Tibial nerve (tissue), 4 donors: ENCODE measurements around the gene PIMREG. TPM values are rescaled to one million over a fixed set of nuclear protein-coding genes. Genes with fewer than 3 reads are reported as not detected.
A peak's percentile ranks its signal among the peaks of the same experiment; 100 is the strongest.
"Not testable (repeated sequence)": the region's sequence is repeated elsewhere in the genome, so short reads cannot be mapped to it uniquely, and the experiment has no call there.

Experiments used
- DNase-seq, 2 donors: peaks; one replicate each; pipeline ENCODE4 v3.0.0-alpha.2; 2019; ENCODE audit warnings: low spot score in 2 of 2
- H3K27ac ChIP-seq, 4 donors: fragments of 200-600 bp; sonication (generic) in 3 of 4; one replicate each; pipeline ENCODE4 v1.5.1; 2017 to 2019; ENCODE audit warnings: mild to moderate bottlenecking in 1 of 4
- H3K27me3 ChIP-seq, 2 donors: fragments of 200-600 bp; sonication (generic) in 1 of 2; one replicate each; pipeline versions ENCODE4 v1.5.1 to v1.6.0; 2017 to 2019
- H3K36me3 ChIP-seq, 3 donors: fragments of 200-600 bp; sonication (generic); one replicate each; pipeline ENCODE4 v1.5.1; 2018 to 2019
- H3K4me1 ChIP-seq, 4 donors: fragments of 200-600 bp; sonication (generic) in 3 of 4; one replicate each; pipeline ENCODE4 v1.5.1; 2017 to 2019
- H3K4me3 ChIP-seq, 4 donors: fragments of 200-600 bp; sonication (generic) in 3 of 4; one replicate each; pipeline ENCODE4 v1.5.1; 2017 to 2019; ENCODE audit warnings: mild to moderate bottlenecking in 1 of 4, moderate library complexity in 1 of 4
- H3K9me3 ChIP-seq, 4 donors: fragments of 200-600 bp; sonication (generic) in 3 of 4; one replicate each; pipeline ENCODE4 v1.5.1; 2017 to 2019
- CTCF ChIP-seq, 5 experiments: fragments of 200-600 bp in 3 of 5; fragments of 450-650 bp in 2 of 5; sonication (generic) in 3 of 5; IDR thresholded peaks; one replicate each; pipeline ENCODE4 v1.5.1; 2016 to 2019; ENCODE audit warnings: antibody characterized with exemption in 5 of 5, mild to moderate bottlenecking in 3 of 5, moderate library complexity in 2 of 5
- EP300 ChIP-seq, 2 donors: sonication (generic); formaldehyde crosslinking; IDR thresholded peaks; one replicate each; pipeline ENCODE4 v1.6.1; 2017; ENCODE audit warnings: antibody characterized with exemption in 2 of 2, mild to moderate bottlenecking in 1 of 2
- POLR2A ChIP-seq, 2 donors: fragments of 450-650 bp; IDR thresholded peaks; one replicate each; pipeline ENCODE4 v1.6.1; 2017; ENCODE audit warnings: antibody characterized with exemption in 2 of 2, mild to moderate bottlenecking in 2 of 2, moderate library complexity in 2 of 2
- WGBS, 2 donors: methylation state at CpG; one replicate each; pipeline ENCODE4 v1.1.5; 2018; 5-methylcytosine and 5-hydroxymethylcytosine counted together
- total RNA-seq, 4 donors: library from RNA; depleted of rRNA; stranded (reverse); fragments of >200 nt; gene quantifications; one replicate each; pipeline ENCODE4 v1.1.0, GENCODE V29; 2016

The PIMREG gene
- total RNA-seq, 4 donors from 2014 or later: 0.42 to 0.59 TPM; not detected in 2

GRCh38 chr17:6477831-6478383 lies 33.7 kb downstream of the PIMREG start:
- Histone ChIP-seq H3K4me1 (no peaks in the 10 kb centered on the region), H3K27ac (no peak overlapping the region), H3K4me3 (no peak overlapping the region), H3K36me3 (peaks cover 0 to 9% (median 0%) of the 10 kb centered on the region in 3 donors), H3K9me3 (no peaks in the 10 kb centered on the region), H3K27me3 (no peaks in the 10 kb centered on the region)
- TF ChIP-seq CTCF (IDR thresholded peaks at IDR 0.05): no peak
- TF ChIP-seq EP300 (IDR thresholded peaks at IDR 0.05): no peak
- TF ChIP-seq POLR2A (IDR thresholded peaks at IDR 0.05): no peak
- no peak for DNase-seq
- WGBS, 2 donors: 90 to 91% methylated on average over 9 to 14 of the region's 14 CpGs

- no peak for TF ChIP-seq EP300 (IDR thresholded peaks at IDR 0.05)
- no peak for TF ChIP-seq POLR2A (IDR thresholded peaks at IDR 0.05)
- TF ChIP-seq CTCF (IDR thresholded peaks at IDR 0.05): no peak
- WGBS, 2 donors: 85 to 88% methylated on average over 11 of the region's 11 CpGs
- DNase-seq: no peak
- Histone ChIP-seq H3K27ac (no peak overlapping the region), H3K27me3 (no peaks in the 10 kb centered on the region), H3K36me3 (peaks cover 0 to 11% (median 0%) of the 10 kb centered on the region in 3 donors), H3K4me3 (no peak overlapping the region), H3K9me3 (no peaks in the 10 kb centered on the region), H3K4me1 (no peaks in the 10 kb centered on the region)
These were observed 34.2 kb downstream of the PIMREG start for GRCh38 chr17:6478486-6478885.

GRCh38 chr17:6479622-6480302 lies 35.5 kb downstream of the PIMREG start:
- Histone ChIP-seq H3K9me3 (no peaks in the 10 kb centered on the region), H3K36me3 (peaks cover 0 to 16% (median 0%) of the 10 kb centered on the region in 3 donors), H3K4me3 (no peak overlapping the region), H3K4me1 (no peaks in the 10 kb centered on the region), H3K27me3 (no peaks in the 10 kb centered on the region), H3K27ac (no peak overlapping the region)
- peak in 1 of 2 donors; percentile 13 for DNase-seq
- WGBS, 2 donors: 41 to 42% methylated on average over 12 to 13 of the region's 13 CpGs
- no peak for TF ChIP-seq CTCF (IDR thresholded peaks at IDR 0.05)
- TF ChIP-seq POLR2A (IDR thresholded peaks at IDR 0.05): no peak
- no peak for TF ChIP-seq EP300 (IDR thresholded peaks at IDR 0.05)

- 25 to 44% methylated on average over 6 to 8 of the region's 9 CpGs for WGBS, 2 donors
- Histone ChIP-seq H3K36me3 (peaks cover 0 to 16% (median 0%) of the 10 kb centered on the region in 3 donors), H3K27ac (no peak overlapping the region), H3K4me1 (no peaks in the 10 kb centered on the region), H3K9me3 (no peaks in the 10 kb centered on the region), H3K27me3 (no peaks in the 10 kb centered on the region), H3K4me3 (no peak overlapping the region)
- TF ChIP-seq EP300 (IDR thresholded peaks at IDR 0.05) (no peak), CTCF (IDR thresholded peaks at IDR 0.05) (no peak), POLR2A (IDR thresholded peaks at IDR 0.05) (no peak)
- DNase-seq: no peak
These were observed 36.0 kb downstream of the PIMREG start for GRCh38 chr17:6480303-6480675.

- H3K4me3 ChIP-seq: no peak overlapping the region
- no peak for DNase-seq
- H3K27ac ChIP-seq: no peak overlapping the region
- H3K27me3 ChIP-seq: no peaks in the 10 kb centered on the region
- no peaks in the 10 kb centered on the region for H3K4me1 ChIP-seq
- TF ChIP-seq POLR2A (IDR thresholded peaks at IDR 0.05) (no peak), EP300 (IDR thresholded peaks at IDR 0.05) (no peak), CTCF (IDR thresholded peaks at IDR 0.05) (no peak)
- WGBS, 2 donors: 80 to 89% methylated on average over 6 of the region's 6 CpGs
- no peaks in the 10 kb centered on the region for H3K9me3 ChIP-seq
- H3K36me3 ChIP-seq: peaks cover 0 to 9% (median 0%) of the 10 kb centered on the region in 3 donors
These were observed 37.8 kb downstream of the PIMREG start for GRCh38 chr17:6482105-6482455.

- not testable (repeated sequence) for H3K27ac ChIP-seq, DNase-seq, H3K4me1 ChIP-seq, H3K36me3 ChIP-seq, H3K27me3 ChIP-seq, H3K9me3 ChIP-seq, H3K4me3 ChIP-seq
- WGBS, 2 donors: 64 to 74% methylated on average over 10 of the region's 10 CpGs
These were observed 38.5 kb downstream of the PIMREG start for GRCh38 chr17:6482796-6483195.
